Colon (tissue), 2 donors: ENCODE data around the gene DFFB.

Source experiments
- FAIRE-seq: peaks from 2 replicates; lab custom pipeline; 2012; peaks lifted over from hg19 to GRCh38; lab: Jason Lieb, UNC
- donor health status: control.
- donor health status: control.

DFFB gene

DNA sequence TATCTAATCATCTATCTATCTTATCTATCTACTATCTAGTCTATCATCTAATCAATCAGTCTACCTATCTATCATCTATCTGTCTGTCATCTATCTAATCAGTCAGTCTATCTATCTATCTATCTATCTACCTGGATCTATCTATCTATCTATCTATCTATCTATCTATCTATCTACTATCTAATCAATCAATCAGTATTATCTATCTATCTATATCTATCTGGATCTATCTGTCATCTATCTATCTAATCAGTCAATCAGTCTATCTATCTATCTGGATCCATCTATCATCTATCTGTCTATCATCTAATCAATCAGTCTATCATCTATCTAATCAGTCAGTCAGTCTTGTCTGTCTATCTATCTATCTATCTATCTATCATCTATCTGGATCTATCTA is 69.7 kb downstream of the DFFB start:
- no peak for FAIRE-seq

DNA sequence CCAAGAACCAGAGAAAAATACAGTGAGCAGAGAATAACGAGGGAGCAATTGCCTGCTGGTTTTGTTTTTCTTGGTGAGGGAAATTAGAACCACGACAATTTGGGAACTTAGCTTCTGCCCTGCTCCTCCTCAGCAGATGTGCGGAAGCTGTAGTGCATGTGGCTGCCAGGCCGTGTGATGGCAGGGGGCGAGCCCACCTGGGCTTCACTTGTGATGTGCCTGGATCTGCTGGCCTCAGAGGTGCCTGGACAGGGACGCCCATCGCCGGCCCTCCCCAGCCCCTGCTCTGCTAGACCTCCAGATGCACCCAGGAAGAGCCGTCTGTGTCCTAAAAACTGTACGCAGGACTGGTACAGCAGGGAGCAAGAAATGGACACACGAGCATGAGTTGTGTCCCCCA is 71.3 kb downstream of the DFFB start:
- FAIRE-seq, result no peak

DNA sequence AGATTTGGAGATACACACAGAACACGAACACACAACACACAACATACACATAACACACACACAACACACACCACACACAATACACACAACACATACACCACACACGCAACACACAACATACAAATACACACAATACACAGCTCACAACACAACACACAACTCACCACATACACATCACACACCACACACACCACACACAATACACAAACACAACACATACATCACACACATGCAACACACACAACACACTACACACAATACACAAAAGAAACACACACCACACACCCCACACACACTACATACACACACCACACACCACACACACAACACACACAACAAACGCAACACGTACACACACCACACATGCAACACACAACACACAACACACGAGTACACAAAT is 71.8 kb downstream of the DFFB start:
- FAIRE-seq, result no peak

DNA sequence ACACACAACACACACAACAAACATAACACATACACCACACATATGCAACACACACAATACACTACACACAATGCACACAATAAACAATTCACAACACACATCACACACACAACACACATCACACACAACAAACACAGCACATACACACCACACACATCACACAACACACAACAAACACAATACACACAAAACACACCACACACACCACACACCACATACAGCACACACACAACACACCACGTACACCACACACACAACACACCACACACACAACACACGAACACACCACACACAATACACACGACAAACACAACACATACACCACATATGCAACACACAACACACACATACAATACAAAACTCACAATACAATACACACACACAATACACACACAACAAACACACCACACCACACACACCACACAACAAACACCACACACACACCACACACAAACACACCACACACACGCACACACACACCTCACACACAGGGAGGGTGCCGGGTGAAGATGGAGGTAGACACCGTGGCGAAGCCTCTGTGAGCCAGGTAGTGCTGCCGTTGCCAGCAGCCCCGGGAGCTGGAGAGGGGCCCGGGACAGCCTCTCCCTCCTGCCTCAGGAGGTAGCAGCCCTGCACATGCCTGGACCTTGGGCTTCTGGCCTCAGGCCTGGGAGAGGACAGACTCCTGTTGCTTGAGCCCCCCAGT is 73.2 kb downstream of the DFFB start:
- FAIRE-seq, result no peak

DNA sequence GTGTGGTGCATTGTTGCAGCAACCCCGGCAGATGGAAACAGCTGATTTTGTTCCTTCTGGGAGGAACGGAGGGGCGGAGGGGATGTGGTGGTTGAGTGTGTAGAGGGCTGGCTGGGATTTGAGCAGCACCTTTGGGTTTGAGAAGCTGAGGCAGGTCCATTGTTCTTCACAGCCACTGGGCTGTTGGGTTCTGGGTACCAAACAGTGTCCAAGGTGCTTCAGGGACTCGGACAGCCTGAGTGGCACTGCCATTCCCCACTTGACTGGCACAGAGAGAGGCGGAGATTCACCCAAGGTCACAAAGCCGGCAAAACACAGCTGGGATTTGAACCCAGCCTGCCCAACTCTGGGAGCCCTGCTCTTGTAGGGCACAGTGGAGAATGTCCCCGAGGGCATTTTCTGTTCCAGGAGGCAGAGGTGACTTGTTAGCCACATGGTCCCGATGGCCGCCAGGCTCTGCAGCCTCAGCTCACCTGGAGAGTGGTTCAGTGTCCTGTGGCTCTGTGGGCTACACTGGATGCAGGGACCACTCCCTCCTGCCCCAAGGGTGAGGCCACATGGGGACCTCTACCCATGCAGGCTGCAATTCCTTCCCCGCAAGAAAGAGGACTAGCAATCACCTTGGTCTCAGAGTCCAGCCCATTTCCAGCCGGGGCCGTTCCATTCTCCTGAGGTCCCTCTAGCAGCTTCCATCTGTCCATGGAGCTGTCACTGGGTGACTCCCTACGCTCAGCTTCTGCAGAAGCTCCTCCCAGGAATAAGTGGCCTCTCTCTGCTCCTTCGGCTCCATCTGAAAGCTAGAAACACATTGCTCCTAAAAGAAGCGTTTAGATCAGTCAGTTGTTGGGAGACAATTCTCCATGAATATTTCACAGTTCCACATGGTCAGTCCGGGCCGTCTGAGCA is 74.0 kb downstream of the DFFB start:
- no peak for FAIRE-seq

DNA sequence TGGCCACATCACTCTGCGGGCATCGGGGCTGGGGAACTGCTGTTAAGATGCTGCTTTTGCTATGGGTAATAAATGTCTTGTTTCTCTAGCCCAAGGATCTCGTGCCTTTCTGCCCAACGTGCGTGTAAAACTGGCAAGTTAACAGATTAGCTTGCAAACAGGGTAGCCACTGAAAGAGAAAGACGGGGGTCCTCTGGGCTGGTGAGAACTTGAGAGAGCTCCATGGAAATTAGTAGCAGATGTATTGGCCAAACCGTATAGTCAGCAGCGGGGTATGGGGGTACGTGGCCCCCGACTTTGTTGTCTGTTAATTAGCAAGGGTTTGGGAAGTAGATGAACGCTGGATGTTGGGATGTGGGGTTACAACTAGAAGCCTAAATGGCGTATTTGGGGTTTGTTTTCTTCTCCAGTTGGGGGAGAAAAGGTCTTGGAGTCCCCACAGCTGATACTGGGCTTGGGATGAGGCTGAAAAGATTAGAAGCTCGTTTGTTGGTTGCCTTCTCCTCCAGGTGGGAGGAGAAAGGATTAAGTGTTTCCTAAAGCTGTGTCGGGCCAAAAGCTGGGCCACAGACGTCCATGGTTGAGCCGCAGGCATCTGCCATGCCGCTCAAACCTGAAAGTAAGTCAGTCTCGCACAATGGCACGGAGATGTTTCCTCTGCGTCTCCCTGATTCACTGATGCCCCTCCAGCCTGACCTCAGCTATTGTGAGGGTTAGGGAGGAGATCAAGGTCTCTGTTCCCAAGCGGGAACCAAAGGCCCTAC is 75.1 kb downstream of the DFFB start:
- FAIRE-seq, result no peak
